MM.1S (cell line): ENCODE results near the gene CLMN.

Experiments
- DNase-seq: peaks from one replicate; pipeline ENCODE4 v3.0.0-alpha.2; 2015
- H2AFZ ChIP-seq: fragments of 300-600 bp; sonication (generic); 2 replicates; pipeline ENCODE4 v1.6.0; 2016; ENCODE audit warnings: antibody characterized with exemption, low read length
- H3F3A ChIP-seq: fragments of 300-600 bp; sonication (generic); 2 replicates; pipeline ENCODE4 v1.6.1; 2016; ENCODE audit warnings: mild to moderate bottlenecking, antibody characterized with exemption, low read length, moderate library complexity, mixed read lengths; ENCODE audit not compliant: insufficient read depth
- H3K27ac ChIP-seq: fragments of 300-600 bp; sonication (generic); 2 replicates; pipeline ENCODE4 v1.5.1; 2016; ENCODE audit warnings: mild to moderate bottlenecking, low read length
- H3K27me3 ChIP-seq: fragments of 300-600 bp; sonication (generic); replicated peaks from 2 replicates; pipeline ENCODE4 v1.6.0; 2016; ENCODE audit warnings: low read length; ENCODE audit not compliant: insufficient read depth
- H3K36me3 ChIP-seq: fragments of 300-600 bp; sonication (generic); replicated peaks from 2 replicates; pipeline ENCODE4 v1.6.1; 2016; ENCODE audit warnings: mild to moderate bottlenecking, low read length, mixed read lengths; ENCODE audit not compliant: insufficient read depth
- H3K4me1 ChIP-seq: fragments of 300-600 bp; sonication (generic); 2 replicates; pipeline ENCODE4 v1.6.1; 2016; ENCODE audit warnings: low read length, mixed read lengths
- H3K4me2 ChIP-seq: fragments of 300-600 bp; sonication (generic); 2 replicates; pipeline ENCODE4 v1.6.0; 2016; ENCODE audit warnings: low read depth, low read length
- H3K4me3 ChIP-seq: fragments of 300-600 bp; sonication (generic); 2 replicates; pipeline ENCODE4 v1.5.1; 2016; ENCODE audit warnings: low read length, mixed read lengths
- H3K79me2 ChIP-seq: fragments of 300-600 bp; sonication (generic); 2 replicates; pipeline ENCODE4 v1.6.1; 2016; ENCODE audit warnings: mixed run types, low read length, mixed read lengths
- H3K9ac ChIP-seq: fragments of 300-600 bp; sonication (generic); 2 replicates; pipeline ENCODE4 v1.6.1; 2016; ENCODE audit warnings: low read length, mixed read lengths
- H3K9me2 ChIP-seq: fragments of 300-600 bp; sonication (generic); replicated peaks from 2 replicates; pipeline ENCODE4 v1.6.1; 2016; ENCODE audit warnings: mild to moderate bottlenecking, low read length, mixed read lengths; ENCODE audit not compliant: insufficient read depth
- H3K9me3 ChIP-seq: fragments of 300-600 bp; sonication (generic); replicated peaks from 2 replicates; pipeline ENCODE4 v1.6.1; 2016; ENCODE audit warnings: mild to moderate bottlenecking, low read length, mixed read lengths; ENCODE audit not compliant: insufficient read depth
- H4K20me1 ChIP-seq: fragments of 300-600 bp; sonication (generic); 2 replicates; pipeline ENCODE4 v1.6.1; 2016; ENCODE audit warnings: mild to moderate bottlenecking, low read length, moderate library complexity, mixed read lengths; ENCODE audit not compliant: insufficient read depth
- CTCF ChIP-seq: fragments of 300-600 bp; sonication (generic); IDR thresholded peaks from 2 replicates; pipeline ENCODE4 v1.5.1; 2016; ENCODE audit warnings: antibody characterized with exemption, low read length, mixed read lengths
- EZH2 ChIP-seq: fragments of 300-600 bp; sonication (generic); optimal IDR thresholded peaks from 2 replicates; pipeline ENCODE3; 2017; ENCODE audit warnings: low read depth, mild to moderate bottlenecking, antibody characterized with exemption, low read length, mixed read lengths
- EZH2phosphoT487 ChIP-seq: fragments of 300-600 bp; sonication (generic); IDR thresholded peaks from 2 replicates; pipeline ENCODE4 v1.6.1; 2018; ENCODE audit warnings: antibody characterized with exemption, low read length

Gene CLMN

GRCh38 chr14:95297832-95298231 lies 21.9 kb downstream of the CLMN start:
- no peaks in the 10 kb centered on the region for H3K9me3 ChIP-seq
- H4K20me1 ChIP-seq = no peaks in the 10 kb centered on the region
- H3K9me2 ChIP-seq = no peaks in the 10 kb centered on the region
- H3K79me2 ChIP-seq = peaks cover 5% of the 10 kb centered on the region; the same call in 1 of the 2 replicates
- no peak overlapping the region for H3K9ac ChIP-seq
- H3K36me3 ChIP-seq = no peaks in the 10 kb centered on the region
- H2AFZ ChIP-seq = no peak overlapping the region
- no peak overlapping the region for H3K4me3 ChIP-seq
- H3K4me2 ChIP-seq = no peak overlapping the region
- no peak overlapping the region for H3K27ac ChIP-seq
- no peak for TF ChIP-seq EZH2phosphoT487
- no peak for DNase-seq
- no peaks in the 10 kb centered on the region for H3K4me1 ChIP-seq
- no peaks in the 10 kb centered on the region for H3K27me3 ChIP-seq
- H3F3A ChIP-seq = no peaks in the 10 kb centered on the region

GRCh38 chr14:95296966-95297365 lies 22.7 kb downstream of the CLMN start:
- peaks cover 5% of the 10 kb centered on the region; the same call in 1 of the 2 replicates for H3K79me2 ChIP-seq
- no peaks in the 10 kb centered on the region for H3K9me2 ChIP-seq
- H3K27me3 ChIP-seq = no peaks in the 10 kb centered on the region
- no peaks in the 10 kb centered on the region for H3K36me3 ChIP-seq
- H3F3A ChIP-seq = no peaks in the 10 kb centered on the region
- H3K27ac ChIP-seq = no peak overlapping the region
- TF ChIP-seq CTCF (no peak), EZH2phosphoT487 (no peak), EZH2 (no peak)
- no peak overlapping the region for H3K4me3 ChIP-seq
- no peak overlapping the region for H2AFZ ChIP-seq
- H3K9ac ChIP-seq = no peak overlapping the region
- H3K4me2 ChIP-seq = no peak overlapping the region
- H3K9me3 ChIP-seq = no peaks in the 10 kb centered on the region
- no peaks in the 10 kb centered on the region for H3K4me1 ChIP-seq
- H4K20me1 ChIP-seq = no peaks in the 10 kb centered on the region
- DNase-seq = no peak

- no peak overlapping the region for H3K27ac ChIP-seq
- H3K27me3 ChIP-seq = no peaks in the 10 kb centered on the region
- H3K9me3 ChIP-seq = no peaks in the 10 kb centered on the region
- H3K9ac ChIP-seq = no peak overlapping the region
- TF ChIP-seq EZH2 = no peak
- no peak for TF ChIP-seq EZH2phosphoT487
- no peak for TF ChIP-seq CTCF
- no peaks in the 10 kb centered on the region for H3K36me3 ChIP-seq
- H3K9me2 ChIP-seq = no peaks in the 10 kb centered on the region
- no peaks in the 10 kb centered on the region for H4K20me1 ChIP-seq
- no peak for DNase-seq
- H3K4me3 ChIP-seq = no peak overlapping the region
- H3K4me1 ChIP-seq = 0 out of 2 replicates have a peak, but pooled peaks cover 11% of the 10 kb centered on the region
- H3K79me2 ChIP-seq = peaks cover 5% of the 10 kb centered on the region; the same call in 1 of the 2 replicates
- no peak overlapping the region for H3K4me2 ChIP-seq
- H2AFZ ChIP-seq = no peak overlapping the region
- H3F3A ChIP-seq = no peaks in the 10 kb centered on the region
Measured at GRCh38 chr14:95295600-95296376, 23.9 kb downstream of the CLMN start.

GRCh38 chr14:95294834-95295599 lies 24.7 kb downstream of the CLMN start:
- H3K9ac ChIP-seq = no peak overlapping the region
- H4K20me1 ChIP-seq = no peaks in the 10 kb centered on the region
- no peak for DNase-seq
- no peaks in the 10 kb centered on the region for H3F3A ChIP-seq
- H3K4me2 ChIP-seq = no peak overlapping the region
- no peaks in the 10 kb centered on the region for H3K36me3 ChIP-seq
- H2AFZ ChIP-seq = no peak overlapping the region
- no peak overlapping the region for H3K4me3 ChIP-seq
- no peak for TF ChIP-seq EZH2phosphoT487
- H3K79me2 ChIP-seq = peaks cover 5% of the 10 kb centered on the region; the same call in 1 of the 2 replicates
- no peaks in the 10 kb centered on the region for H3K27me3 ChIP-seq
- H3K27ac ChIP-seq = no peak overlapping the region
- H3K9me2 ChIP-seq = no peaks in the 10 kb centered on the region
- 0 out of 2 replicates have a peak, but pooled peaks cover 15% of the 10 kb centered on the region for H3K4me1 ChIP-seq
- H3K9me3 ChIP-seq = no peaks in the 10 kb centered on the region
